ENCODE measurements around the gene DIP2B.

GRCh38 chr12:50519353-50519752, 14.6 kb downstream of the DIP2B start:
- no peak for TF ChIP-seq EZH2 (IDR thresholded peaks at IDR 0.05; ENCODE audit: insufficient read depth, poor library complexity, severe bottlenecking)
- no peak for TF ChIP-seq EZH2phosphoT487 (IDR thresholded peaks at IDR 0.05; ENCODE audit: insufficient read depth, low read depth)

Data from GM23248 (cell line).